Transverse colon (tissue), 4 donors: ENCODE results near the gene ARPC5L. TPM values are rescaled to one million over a fixed set of nuclear protein-coding genes. Genes with fewer than 3 reads are reported as not detected.

Source experiments
- DNase-seq: peaks from one replicate; pipeline ENCODE4 v3.0.0-alpha.2; 2019
- H3K27ac ChIP-seq, 4 donors: fragments of 200-600 bp; sonication (generic); 2 replicates each; pipeline ENCODE4 v1.5.1; 2016 to 2018; ENCODE audit warnings: inconsistent platforms in 4 of 4
- H3K27me3 ChIP-seq: fragments of 200-600 bp; sonication (generic); 2 replicates; pipeline ENCODE4 v1.5.1; 2017; ENCODE audit warnings: inconsistent platforms
- H3K36me3 ChIP-seq, 4 donors: fragments of 200-600 bp; sonication (generic); 2 replicates each; pipeline ENCODE4 v1.5.1; 2017 to 2019; ENCODE audit warnings: inconsistent platforms in 4 of 4
- H3K4me1 ChIP-seq, 4 donors: fragments of 200-600 bp; sonication (generic); 2 replicates each; pipeline ENCODE4 v1.5.1; 2017 to 2020; ENCODE audit warnings: inconsistent platforms in 4 of 4
- H3K4me3 ChIP-seq, 4 donors: fragments of 200-600 bp; sonication (generic); 1 replicate in 1 of 4; 2 replicates in 3 of 4; pipeline versions ENCODE4 v1.5.1 to v1.6.1; 2017 to 2019; ENCODE audit warnings: inconsistent platforms in 4 of 4
- H3K9me3 ChIP-seq, 2 donors: fragments of 200-600 bp; sonication (generic); 2 replicates each; pipeline ENCODE4 v1.5.1; 2017 to 2019; ENCODE audit warnings: inconsistent platforms in 2 of 2
- EP300 ChIP-seq: sonication (generic); formaldehyde crosslinking; IDR thresholded peaks from one replicate; pipeline ENCODE4 v1.6.1; 2017; ENCODE audit warnings: antibody characterized with exemption, low read depth
- POLR2A ChIP-seq: fragments of 450-650 bp; IDR thresholded peaks from one replicate; pipeline ENCODE4 v1.6.1; 2016; ENCODE audit warnings: antibody characterized with exemption, mild to moderate bottlenecking, moderate library complexity
- POLR2AphosphoS5 ChIP-seq, 3 donors: sonication (generic); formaldehyde crosslinking; IDR thresholded peaks; one replicate each; pipeline ENCODE4 v1.6.1; 2016; ENCODE audit warnings: antibody characterized with exemption in 3 of 3
- WGBS, 2 donors: methylation state at CpG; one replicate each; pipeline ENCODE4 v1.1.5; 2018; ENCODE audit warnings: low coverage in 1 of 2; 5-methylcytosine and 5-hydroxymethylcytosine counted together
- in situ Hi-C, 4 donors: fragments of 200-750 bp; cut with MboI; loops; one replicate each; pipeline versions ENCODE4 v1.15.0 to v1.15.1; 2017; ENCODE audit warnings: low sequenced_read_pairs in 3 of 4, low pct_ligation_motif_present in 1 of 4, low pct_unique_long_range_greater_than_20kb in 1 of 4
- intact Hi-C: fragments of 100-400 bp; cut with DNase I; formaldehyde crosslinking; loops from one replicate; pipeline ENCODE4 v1.15.1; 2023; ENCODE audit warnings: low total_unique reads
- total RNA-seq, 4 donors: library from RNA; depleted of rRNA; stranded (reverse); fragments of >200 nt; gene quantifications; one replicate each; pipeline ENCODE4 v1.1.0, GENCODE V29; 2016
- TF ChIP-seq, protein P1 (sequence below), 5 experiments: fragments of 200-600 bp in 3 of 5; fragments of 450-650 bp in 2 of 5; sonication (generic) in 3 of 5; IDR thresholded peaks; 1 replicate in 2 of 5; 2 replicates in 3 of 5; pipeline ENCODE4 v1.5.1; 2016 to 2017; ENCODE audit warnings: antibody characterized with exemption in 5 of 5, inconsistent platforms in 3 of 5, mild to moderate bottlenecking in 2 of 5, moderate library complexity in 1 of 5

Gene ARPC5L
- total RNA-seq, 4 donors from 2014 or later: 9.8 to 37.0 (median 22.8) TPM

- Histone ChIP-seq H3K36me3 (peaks cover 0 to 12% (median 6%) of the 10 kb centered on the region in 4 donors), H3K4me3 (peak overlapping the region in 1 of 4 donors; percentile 90), H3K27me3 (no peaks in the 10 kb centered on the region), H3K27ac (peak overlapping the region; percentile 94 to 100 (median 98)), H3K4me1 (peaks cover 26 to 44% (median 42%) of the 10 kb centered on the region in 4 donors), H3K9me3 (no peaks in the 10 kb centered on the region)
- DNase-seq: no peak
- in situ Hi-C loops: no loop called here
- intact Hi-C loops: no loop called here
- TF ChIP-seq POLR2A: no peak
- TF ChIP-seq EP300: no peak
- TF ChIP-seq, protein P1, sequence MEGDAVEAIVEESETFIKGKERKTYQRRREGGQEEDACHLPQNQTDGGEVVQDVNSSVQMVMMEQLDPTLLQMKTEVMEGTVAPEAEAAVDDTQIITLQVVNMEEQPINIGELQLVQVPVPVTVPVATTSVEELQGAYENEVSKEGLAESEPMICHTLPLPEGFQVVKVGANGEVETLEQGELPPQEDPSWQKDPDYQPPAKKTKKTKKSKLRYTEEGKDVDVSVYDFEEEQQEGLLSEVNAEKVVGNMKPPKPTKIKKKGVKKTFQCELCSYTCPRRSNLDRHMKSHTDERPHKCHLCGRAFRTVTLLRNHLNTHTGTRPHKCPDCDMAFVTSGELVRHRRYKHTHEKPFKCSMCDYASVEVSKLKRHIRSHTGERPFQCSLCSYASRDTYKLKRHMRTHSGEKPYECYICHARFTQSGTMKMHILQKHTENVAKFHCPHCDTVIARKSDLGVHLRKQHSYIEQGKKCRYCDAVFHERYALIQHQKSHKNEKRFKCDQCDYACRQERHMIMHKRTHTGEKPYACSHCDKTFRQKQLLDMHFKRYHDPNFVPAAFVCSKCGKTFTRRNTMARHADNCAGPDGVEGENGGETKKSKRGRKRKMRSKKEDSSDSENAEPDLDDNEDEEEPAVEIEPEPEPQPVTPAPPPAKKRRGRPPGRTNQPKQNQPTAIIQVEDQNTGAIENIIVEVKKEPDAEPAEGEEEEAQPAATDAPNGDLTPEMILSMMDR (IDR thresholded peaks at IDR 0.05): no peak
- no peak for TF ChIP-seq POLR2AphosphoS5 (IDR thresholded peaks at IDR 0.05)
- 60 to 71% methylated on average over 1 to 11 of the region's 11 CpGs for WGBS, 2 donors
These were observed 9.2 kb downstream of the ARPC5L start for GRCh38 chr9:124871156-124871561.

DNA sequence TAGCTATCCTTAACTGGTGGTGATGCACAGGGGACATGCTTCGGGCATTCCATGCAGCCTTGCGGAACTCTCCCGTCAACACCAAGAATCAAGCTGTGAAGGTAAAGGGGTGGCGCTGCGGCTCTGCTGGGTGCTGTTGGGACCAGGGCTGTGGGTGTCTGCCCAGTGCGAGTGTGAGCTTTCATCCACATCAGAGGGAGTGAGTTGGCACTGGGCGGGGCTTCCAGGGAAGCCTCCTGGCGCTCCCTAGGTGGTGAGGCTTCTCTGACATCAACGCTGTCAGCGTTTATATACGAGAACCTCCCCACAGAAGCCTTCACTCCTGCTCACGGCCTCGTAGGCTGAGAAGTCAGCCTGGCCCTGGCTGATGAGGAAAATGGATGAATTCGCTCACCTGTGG, 11.7 kb downstream of the ARPC5L start:
- 92% methylated on average over 14 of the region's 14 CpGs; no CpG with 5 or more reads in 1 of the 2 donors for WGBS, 2 donors
- H3K27ac ChIP-seq: no peak overlapping the region

GRCh38 chr9:124875501-124875900, 13.6 kb downstream of the ARPC5L start:
- no peak overlapping the region for H3K4me3 ChIP-seq
- no peak overlapping the region for H3K27ac ChIP-seq
- no peak for TF ChIP-seq POLR2A
- no peak for TF ChIP-seq EP300
- TF ChIP-seq, protein P1 (IDR thresholded peaks at IDR 0.05): no peak
- TF ChIP-seq POLR2AphosphoS5 (IDR thresholded peaks at IDR 0.05): no peak
- WGBS, 2 donors: 88% methylated on average over 6 of the region's 6 CpGs; no CpG with 5 or more reads in 1 of the 2 donors
- H3K36me3 ChIP-seq: peaks cover 0 to 32% (median 11%) of the 10 kb centered on the region in 4 donors
- H3K27me3 ChIP-seq: no peaks in the 10 kb centered on the region
- intact Hi-C loops: no loop called here
- in situ Hi-C loops: no loop called here
- no peak for DNase-seq
- H3K4me1 ChIP-seq: peaks cover 13 to 29% (median 26%) of the 10 kb centered on the region in 4 donors
- H3K9me3 ChIP-seq: no peaks in the 10 kb centered on the region

More for the DNA sequence above, 11.7 kb downstream of the ARPC5L start:
- intact Hi-C loops: no loop called here
- Histone ChIP-seq H3K4me3 (no peak overlapping the region), H3K9me3 (no peaks in the 10 kb centered on the region), H3K4me1 (peaks cover 20 to 36% (median 34%) of the 10 kb centered on the region in 4 donors), H3K27me3 (no peaks in the 10 kb centered on the region), H3K36me3 (peaks cover 0 to 22% (median 10%) of the 10 kb centered on the region in 4 donors)
- TF ChIP-seq, protein P1 (IDR thresholded peaks at IDR 0.05): no peak
- no peak for TF ChIP-seq POLR2A
- TF ChIP-seq POLR2AphosphoS5 (IDR thresholded peaks at IDR 0.05): no peak
- no peak for TF ChIP-seq EP300
- DNase-seq: no peak
- in situ Hi-C loops: no loop called here

DNA sequence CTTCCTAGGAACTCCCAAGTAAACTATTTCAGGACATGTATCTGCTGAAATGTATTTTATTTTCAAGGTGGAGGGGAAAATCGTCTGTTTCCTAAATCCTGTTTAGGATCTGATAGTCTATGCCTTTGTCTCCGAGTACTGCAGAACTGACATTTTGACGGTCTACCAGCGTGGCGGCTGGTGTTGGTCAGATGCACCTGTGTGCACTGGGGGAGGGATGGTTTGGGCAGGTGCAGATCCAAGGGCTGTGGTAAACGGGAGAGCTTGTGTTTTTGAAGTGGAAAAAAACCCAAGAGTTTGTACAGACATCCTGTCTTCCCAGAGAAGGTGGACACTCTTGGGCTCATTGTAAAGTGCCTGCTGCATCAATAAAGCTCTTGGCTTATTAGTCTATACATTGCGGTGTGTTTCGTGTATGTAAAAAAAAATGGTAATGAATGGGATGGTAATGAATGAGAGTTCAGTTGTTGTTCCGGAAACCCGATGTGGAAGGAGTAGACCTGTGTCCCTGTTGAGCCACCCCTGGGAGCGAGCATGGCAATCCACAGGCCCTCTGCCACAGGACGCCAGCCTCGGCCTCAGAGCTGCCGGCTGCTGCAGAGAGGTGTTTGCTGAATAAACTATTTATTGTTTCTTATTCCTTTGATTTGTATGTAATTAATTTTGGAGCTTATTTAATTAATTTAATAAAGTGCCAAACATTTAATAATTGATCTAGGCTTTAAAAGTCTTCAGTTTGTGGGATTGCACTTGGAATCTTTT, 15.3 kb downstream of the ARPC5L start:
- peaks cover 0 to 33% (median 11%) of the 10 kb centered on the region in 4 donors for H3K36me3 ChIP-seq
- no peak for DNase-seq
- TF ChIP-seq EP300: no peak
- TF ChIP-seq POLR2AphosphoS5 (IDR thresholded peaks at IDR 0.05): no peak
- no peak for TF ChIP-seq POLR2A
- TF ChIP-seq, protein P1 (IDR thresholded peaks at IDR 0.05): no peak
- in situ Hi-C loops (no loop called here), intact Hi-C loops (no loop called here)
- H3K4me3 ChIP-seq: no peak overlapping the region
- 66 to 86% methylated on average over 4 to 14 of the region's 14 CpGs for WGBS, 2 donors
- no peaks in the 10 kb centered on the region for H3K9me3 ChIP-seq
- no peak overlapping the region for H3K27ac ChIP-seq
- H3K27me3 ChIP-seq: no peaks in the 10 kb centered on the region
- peaks cover 0 to 12% (median 10%) of the 10 kb centered on the region in 4 donors for H3K4me1 ChIP-seq
